Activated CD4-positive, alpha-beta T cell treated with anti-CD3 and anti-CD28 coated beads, Interleukin-2, amount 50 U/mL, for 24 hours (primary cell): Measurements from ENCODE around the gene PRLR.
"Not testable (repeated sequence)": the region's sequence is repeated elsewhere in the genome, so short reads cannot be mapped to it uniquely, and the experiment has no call there.

ENCODE experiments used
- DNase-seq, 2 donors: peaks; one replicate each; pipeline ENCODE4 v3.0.0-alpha.2; 2020; ENCODE audit warnings: low read depth in 1 of 2, low spot score in 1 of 2

The PRLR gene

DNA sequence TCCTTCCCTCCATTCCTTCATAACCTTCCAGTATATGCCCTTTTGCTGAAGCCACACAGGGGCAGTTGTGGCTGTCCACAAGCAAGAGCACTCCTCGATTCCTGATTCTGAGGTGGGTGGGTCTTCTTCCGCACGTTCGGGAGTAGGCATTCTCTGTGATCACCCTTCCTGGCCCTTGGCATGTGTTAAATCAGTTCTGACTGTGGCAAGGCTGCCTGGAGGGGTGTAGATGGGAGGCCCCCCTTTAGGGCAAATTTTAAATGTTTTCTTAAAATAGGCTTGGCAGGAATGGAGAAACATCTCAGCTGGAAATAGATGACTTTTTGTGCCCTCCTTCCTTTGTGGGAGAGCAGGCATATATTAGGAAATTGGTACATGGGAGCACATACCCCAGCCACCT lies 185.6 kb downstream of the PRLR start:
- DNase-seq, result no peak

DNA sequence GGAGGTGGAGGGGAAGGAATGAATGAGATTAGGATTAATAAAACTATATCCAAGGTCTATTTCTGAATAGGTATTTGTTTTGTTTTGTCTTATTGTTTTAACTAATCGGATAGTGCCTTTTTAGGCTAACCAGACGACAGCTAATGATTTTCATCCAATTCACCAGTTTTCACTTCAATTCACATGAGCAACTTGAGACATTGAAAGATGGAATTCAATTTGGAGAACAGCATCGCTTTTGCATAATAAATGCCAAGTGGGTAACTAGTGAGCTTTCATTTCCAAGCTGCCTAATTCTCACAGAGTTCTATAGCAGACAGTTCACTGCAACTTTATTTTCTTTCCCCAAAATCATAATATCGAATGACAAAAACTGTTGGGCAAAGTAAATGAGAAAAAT lies 187.5 kb downstream of the PRLR start:
- no peak for DNase-seq

DNA sequence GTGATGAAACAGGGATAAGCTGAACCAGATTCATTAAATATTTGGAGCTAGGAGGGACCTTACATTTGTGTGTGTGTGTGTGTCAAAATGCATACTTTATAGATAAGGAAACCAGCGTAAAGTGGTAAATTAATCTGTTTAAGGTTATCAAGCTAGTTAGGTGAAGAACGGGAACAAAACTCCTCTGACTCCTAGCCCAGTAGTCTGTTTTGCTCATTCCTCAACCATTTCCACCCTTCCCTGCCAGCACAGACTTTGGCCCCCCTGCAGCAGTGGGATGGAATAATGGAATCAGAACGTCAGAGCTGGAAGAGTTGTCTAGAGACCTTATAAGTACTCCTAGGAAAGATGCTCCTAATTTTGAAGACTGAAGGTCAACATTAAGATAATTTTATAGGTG lies 189.0 kb downstream of the PRLR start:
- no peak for DNase-seq

GRCh38 chr5:35038891-35039290 lies 191.4 kb downstream of the PRLR start:
- no peak for DNase-seq

- no peak for DNase-seq
Measured at GRCh38 chr5:35036536-35036935, 193.8 kb downstream of the PRLR start.

DNA sequence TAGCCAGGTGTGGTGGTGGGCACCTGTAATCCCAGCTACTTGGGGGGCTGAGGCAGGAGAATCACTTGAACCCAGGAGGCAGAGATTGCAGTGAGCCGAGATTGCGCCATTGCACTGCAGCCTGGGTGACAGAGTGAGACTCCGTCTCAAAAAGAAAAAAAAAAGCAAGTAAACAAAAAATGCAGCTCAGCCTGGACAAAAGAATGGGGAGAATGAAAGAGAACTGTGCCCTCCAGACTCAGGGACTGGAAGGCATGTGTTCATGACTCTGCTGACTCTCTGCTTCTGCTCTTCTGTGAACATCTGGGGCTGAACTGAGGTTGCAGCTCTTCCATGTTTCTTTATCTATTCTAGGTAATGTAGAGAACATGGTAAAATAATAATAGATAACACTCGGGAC lies 194.4 kb downstream of the PRLR start:
- DNase-seq, result not testable (repeated sequence)

DNA sequence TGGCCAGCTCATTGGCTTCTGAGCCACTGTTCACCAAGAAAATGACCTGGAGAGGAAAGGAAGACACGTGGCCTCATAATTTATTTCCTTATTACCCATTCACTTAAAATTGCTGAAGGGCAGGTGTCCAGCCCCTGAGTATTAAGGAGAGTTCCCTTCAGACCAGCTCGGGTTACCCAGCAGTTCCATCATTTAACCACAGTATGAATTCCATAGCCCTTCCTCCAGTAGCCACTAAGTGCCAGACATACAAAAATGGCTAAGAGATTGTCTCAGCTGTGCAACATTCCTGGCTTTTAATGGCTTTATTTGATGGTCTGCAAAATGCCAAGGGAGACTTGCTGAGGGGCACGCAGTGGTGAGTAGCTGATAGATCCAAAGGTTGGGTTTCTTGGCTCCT lies 195.0 kb downstream of the PRLR start:
- no peak for DNase-seq

DNA sequence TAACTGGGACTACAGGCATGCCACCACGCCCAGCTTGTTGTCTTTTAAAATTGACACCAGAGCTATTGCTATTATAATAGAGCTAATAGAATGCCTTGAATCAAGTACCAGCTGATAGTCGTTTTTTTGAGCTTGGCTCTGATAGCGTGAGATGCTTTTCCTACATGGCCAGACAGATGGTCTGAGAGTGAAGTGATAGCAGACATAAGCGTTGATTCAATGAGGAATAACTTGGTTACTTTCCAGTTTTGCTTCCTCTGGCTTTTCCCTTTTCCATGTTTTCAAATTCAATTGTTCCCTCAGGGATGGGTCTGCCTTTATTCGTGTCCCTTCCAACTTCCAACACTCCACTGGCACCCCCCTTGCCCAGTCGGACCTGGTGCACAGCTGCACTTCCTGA lies 197.9 kb downstream of the PRLR start:
- no peak for DNase-seq

- no peak for DNase-seq
Measured at GRCh38 chr5:35031276-35031675, 199.0 kb downstream of the PRLR start.

DNA sequence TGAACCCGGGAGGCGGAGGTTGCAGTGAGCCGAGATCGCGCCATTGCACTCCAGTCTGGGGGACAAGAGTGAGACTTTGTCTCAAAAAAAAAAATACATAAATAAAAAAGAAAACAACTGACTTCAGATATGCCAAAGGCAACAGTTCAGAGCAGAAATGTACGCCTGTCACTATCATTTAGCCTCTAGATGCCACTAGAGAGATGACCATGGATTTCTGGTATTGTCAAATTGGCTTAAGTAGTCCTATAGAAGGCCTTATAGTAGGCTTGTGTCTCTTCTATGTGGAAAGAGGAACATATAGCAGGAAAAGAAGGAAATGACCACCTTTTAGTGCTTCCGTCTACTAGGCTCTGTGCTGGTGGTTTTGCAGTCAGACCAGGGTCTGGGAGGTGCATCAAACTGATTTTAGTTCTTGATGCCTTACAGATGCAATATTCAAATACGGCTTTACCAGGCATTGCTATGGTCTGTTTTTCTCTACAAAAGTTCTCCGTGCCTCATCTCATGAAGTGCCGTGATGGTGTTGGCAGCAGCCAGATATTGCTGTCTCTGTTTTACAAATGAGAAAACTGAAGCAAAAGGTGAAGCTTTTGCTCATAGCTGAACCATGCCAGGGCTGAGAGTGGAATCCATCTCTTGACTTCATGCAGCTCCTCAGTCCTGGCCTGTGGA lies 199.7 kb downstream of the PRLR start:
- no peak for DNase-seq

DNA sequence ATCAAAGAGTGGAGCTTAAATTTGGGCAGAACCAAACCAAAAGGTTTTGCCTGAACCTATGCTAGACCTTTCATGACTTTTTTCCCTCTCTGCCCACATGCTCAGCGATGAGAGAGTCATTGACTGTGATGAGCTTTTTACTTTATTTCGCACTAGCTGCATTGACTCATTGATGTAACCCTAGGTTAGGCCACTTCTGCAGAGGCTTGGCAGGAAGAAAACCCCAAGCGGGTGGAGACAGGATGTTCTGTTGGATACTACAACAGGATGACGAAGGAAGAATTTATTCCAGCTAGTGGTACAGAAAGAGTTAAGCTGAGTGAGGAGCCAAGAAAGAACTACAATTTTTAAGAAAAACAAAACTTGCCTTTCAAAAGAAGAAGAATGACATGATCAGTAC lies 201.0 kb downstream of the PRLR start:
- no peak for DNase-seq

GRCh38 chr5:35026941-35027340 lies 203.3 kb downstream of the PRLR start:
- no peak for DNase-seq

- DNase-seq, result no peak
Measured at GRCh38 chr5:35026280-35026840, 203.9 kb downstream of the PRLR start.

GRCh38 chr5:35024911-35025510 lies 205.3 kb downstream of the PRLR start:
- DNase-seq, result no peak

DNA sequence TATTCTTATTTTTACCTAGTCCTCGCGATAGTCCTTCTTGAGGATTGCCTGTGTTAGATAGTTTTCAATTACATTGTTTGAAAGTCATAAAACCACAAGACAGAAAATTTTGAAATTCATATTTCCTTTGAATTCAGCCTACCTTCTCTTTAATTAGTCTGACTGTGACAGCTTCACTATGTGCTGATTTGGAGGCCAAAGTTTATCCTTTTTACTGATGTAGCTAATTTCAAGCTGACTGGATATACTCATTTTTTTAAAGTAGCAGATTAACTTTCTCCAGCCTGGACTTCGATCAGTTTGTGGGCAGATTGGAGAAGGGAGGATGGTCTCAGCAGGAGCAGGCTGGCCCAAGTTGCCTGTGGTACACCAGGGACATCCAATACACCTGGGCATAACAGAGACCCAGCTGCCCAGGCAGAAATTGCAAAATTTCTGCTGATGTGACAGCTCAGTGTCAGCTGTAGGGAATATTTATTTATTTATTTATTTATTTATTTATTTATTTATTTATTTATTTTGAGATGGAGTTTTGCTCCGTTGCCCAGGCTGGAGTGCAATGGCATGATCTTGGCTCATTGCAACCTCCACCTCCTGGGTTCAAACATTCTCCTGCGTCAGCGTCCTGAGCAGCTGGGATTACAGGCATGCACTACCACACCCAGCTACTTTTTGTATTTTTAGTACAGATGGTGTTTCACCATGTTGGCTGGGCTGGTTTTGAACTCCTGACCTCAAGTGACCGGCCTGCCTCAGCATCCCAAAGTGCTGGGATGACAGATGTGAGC lies 206.7 kb downstream of the PRLR start:
- DNase-seq, result no peak

GRCh38 chr5:35016174-35017051 lies 213.9 kb downstream of the PRLR start:
- DNase-seq, result no peak

- no peak for DNase-seq
Measured at GRCh38 chr5:35015063-35015462, 215.2 kb downstream of the PRLR start.

DNA sequence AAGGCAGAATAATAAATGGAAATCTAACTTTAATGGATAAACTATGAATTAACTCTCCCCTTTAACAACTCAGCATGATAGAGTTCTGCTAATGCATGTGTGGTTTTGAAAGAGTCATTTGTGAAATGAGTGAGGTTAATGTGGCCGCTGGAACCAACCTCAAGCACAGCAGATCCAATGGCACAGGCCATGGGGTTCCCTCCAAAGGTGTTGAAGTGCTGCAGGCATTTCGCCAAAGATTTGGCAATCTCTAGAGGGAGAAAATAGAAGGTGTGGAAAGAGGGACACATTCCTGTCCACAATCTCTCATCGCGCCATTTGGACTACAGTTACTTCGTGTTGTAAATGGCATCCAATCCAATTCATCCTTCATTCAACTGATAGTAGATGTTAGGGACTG lies 217.5 kb downstream of the PRLR start:
- no peak for DNase-seq

DNA sequence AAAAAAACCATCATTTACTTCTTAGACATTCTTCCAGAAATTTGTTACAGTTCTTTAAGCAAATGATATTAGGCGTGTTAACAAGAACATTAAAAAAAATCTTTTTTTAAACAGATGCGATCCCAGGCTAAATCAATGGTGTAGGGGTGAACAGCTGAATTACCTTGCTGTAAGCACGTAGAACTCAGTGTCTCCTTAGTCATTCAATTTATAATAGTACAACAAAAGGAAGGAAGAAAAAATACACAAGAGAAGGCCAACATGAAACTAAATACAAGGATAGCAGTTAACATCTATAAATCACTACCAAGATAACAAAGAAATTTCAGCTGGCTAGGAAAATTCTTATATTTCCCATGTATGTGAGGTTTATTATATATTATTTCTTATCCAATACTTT lies 217.9 kb downstream of the PRLR start:
- DNase-seq, result no peak

GRCh38 chr5:35010676-35011075 lies 219.6 kb downstream of the PRLR start:
- DNase-seq, result no peak

DNA sequence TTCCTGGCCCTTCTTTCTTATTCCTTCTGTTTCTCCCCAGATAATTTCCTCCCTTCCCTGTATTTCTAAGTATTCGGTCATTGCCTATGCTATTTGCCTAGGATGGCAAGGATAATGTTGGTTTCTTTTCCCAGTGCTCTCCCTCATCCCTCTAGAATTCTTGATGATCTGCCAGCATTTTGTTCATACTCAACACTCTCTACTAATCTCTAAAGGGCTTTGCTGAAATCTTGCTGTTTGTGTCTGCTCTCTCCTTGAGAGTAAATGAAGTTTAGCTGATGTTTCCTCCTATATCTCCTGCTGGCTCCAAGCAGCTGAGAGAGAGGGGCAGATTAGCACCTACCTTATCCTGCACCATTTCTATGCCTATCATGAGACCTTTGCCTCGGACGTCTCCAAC lies 220.6 kb downstream of the PRLR start:
- no peak for DNase-seq
